ENCODE measurements around the gene AUP1. TPM values are rescaled to one million over a fixed set of nuclear protein-coding genes. Genes with fewer than 3 reads are reported as not detected.

The AUP1 gene
- total and polyA plus RNA-seq, 2 of the 4 experiments (the other 2 are of a cell fraction): 47.5 to 100.0 TPM

DNA sequence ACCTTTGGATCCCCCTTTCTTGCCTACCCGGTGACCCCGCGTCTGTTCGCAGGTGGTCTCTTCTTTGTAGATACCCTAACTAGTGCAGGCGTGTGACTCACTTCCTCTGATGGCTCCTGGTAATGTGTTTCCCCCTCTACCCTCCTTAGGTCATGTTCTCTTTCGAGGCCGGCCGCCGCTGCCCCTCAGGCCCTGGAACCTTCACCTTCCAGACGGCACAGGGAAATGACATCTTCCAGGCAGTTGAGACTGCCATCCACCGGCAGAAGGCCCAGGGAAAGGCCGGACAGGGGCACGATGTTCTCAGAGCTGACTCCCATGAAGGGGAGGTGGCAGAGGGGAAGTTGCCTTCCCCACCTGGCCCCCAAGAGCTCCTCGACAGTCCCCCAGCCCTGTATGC, 26.7 kb upstream of the AUP1 start:
- H3K14ac ChIP-seq (replicated peaks; ENCODE audit: low read depth, low read length): no peak overlapping the region
- no peaks in the 10 kb centered on the region for H3K9me3 ChIP-seq (ENCODE audit: control insufficient read depth, insufficient read depth, low read length)
- H2BK20ac ChIP-seq (ENCODE audit: low read depth, low read length): no peak overlapping the region
- no peaks in the 10 kb centered on the region; the same call in 1 of the 2 replicates for H4K20me1 ChIP-seq (ENCODE audit: insufficient read depth, low read length)
- no peak overlapping the region for H2BK120ac ChIP-seq (ENCODE audit: low read depth, low read length)
- H3K56ac ChIP-seq (ENCODE audit: extremely low read depth, insufficient read depth, low read length): no peak overlapping the region
- no peak overlapping the region for H3K4me3 ChIP-seq (ENCODE audit: insufficient read depth, low read depth, low read length)
- no peak overlapping the region for H4K5ac ChIP-seq (ENCODE audit: low read depth, low read length)
- H3K27ac ChIP-seq (ENCODE audit: insufficient read depth, low read length): no peak overlapping the region
- no peak overlapping the region for H4K91ac ChIP-seq (ENCODE audit: insufficient read depth, low read depth, low read length)
- TF ChIP-seq BHLHE40 (IDR thresholded peaks at IDR 0.05; ENCODE audit: low read depth, low read length) (no peak), CTCF (conservative IDR thresholded peaks at IDR 0.05; ENCODE audit: low read depth, low read length) (no peak), MAZ (IDR thresholded peaks at IDR 0.05; ENCODE audit: borderline replicate concordance, low read depth, low read length) (no peak), RCOR1 (IDR thresholded peaks at IDR 0.05; ENCODE audit: insufficient replicate concordance, low read length) (no peak), MAFK (IDR thresholded peaks at IDR 0.05; ENCODE audit: low read depth, low read length) (no peak), CHD1 (IDR thresholded peaks at IDR 0.05; ENCODE audit: low read depth, low read length) (no peak), MXI1 (IDR thresholded peaks at IDR 0.05; ENCODE audit: borderline replicate concordance, low read depth, low read length) (no peak), USF2 (IDR thresholded peaks at IDR 0.05; ENCODE audit: low read depth, low read length) (no peak), CEBPB (IDR thresholded peaks at IDR 0.05; ENCODE audit: low read depth, low read length) (no peak), RFX5 (IDR thresholded peaks at IDR 0.05; ENCODE audit: low read depth, low read length) (no peak), RAD21 (IDR thresholded peaks at IDR 0.05; ENCODE audit: low read length) (no peak), NFE2L2 (IDR thresholded peaks at IDR 0.05; ENCODE audit: low read depth, low read length) (no peak), FOS (IDR thresholded peaks at IDR 0.05; ENCODE audit: low read depth, low read length) (no peak), SMC3 (IDR thresholded peaks at IDR 0.05; ENCODE audit: low read depth, low read length) (no peak), POLR2A (IDR thresholded peaks at IDR 0.05; ENCODE audit: low read depth, low read length) (no peak)
- TF ChIP-seq, protein P1, sequence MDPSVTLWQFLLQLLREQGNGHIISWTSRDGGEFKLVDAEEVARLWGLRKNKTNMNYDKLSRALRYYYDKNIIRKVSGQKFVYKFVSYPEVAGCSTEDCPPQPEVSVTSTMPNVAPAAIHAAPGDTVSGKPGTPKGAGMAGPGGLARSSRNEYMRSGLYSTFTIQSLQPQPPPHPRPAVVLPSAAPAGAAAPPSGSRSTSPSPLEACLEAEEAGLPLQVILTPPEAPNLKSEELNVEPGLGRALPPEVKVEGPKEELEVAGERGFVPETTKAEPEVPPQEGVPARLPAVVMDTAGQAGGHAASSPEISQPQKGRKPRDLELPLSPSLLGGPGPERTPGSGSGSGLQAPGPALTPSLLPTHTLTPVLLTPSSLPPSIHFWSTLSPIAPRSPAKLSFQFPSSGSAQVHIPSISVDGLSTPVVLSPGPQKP (IDR thresholded peaks at IDR 0.05; ENCODE audit: borderline replicate concordance, low read depth, low read length): no peak
- H3K4ac ChIP-seq (ENCODE audit: low read depth, low read length): no peak overlapping the region
- no peak overlapping the region for H2AK9ac ChIP-seq (replicated peaks; ENCODE audit: low read depth, low read length, poor library complexity)
- in situ Hi-C loops (cut with MboI; ENCODE audit: low sequenced_read_pairs): no loop called here
- no peak overlapping the region for H3K9ac ChIP-seq (ENCODE audit: low read depth, low read length)
- H3K79me1 ChIP-seq (ENCODE audit: low read depth in 1 of 2, low read length in 2 of 2): peaks cover 8 to 53% of the 10 kb centered on the region in 2 experiments
- H3K27me3 ChIP-seq (ENCODE audit: control insufficient read depth, insufficient read depth, low read length): no peaks in the 10 kb centered on the region
- no peak overlapping the region for H4K8ac ChIP-seq (ENCODE audit: low read depth in 2 of 2, low read length in 2 of 2)
- intact Hi-C loops (cut with micrococcal nuclease): no loop called here
- H3K36me3 ChIP-seq (ENCODE audit: control insufficient read depth, insufficient read depth, low read length): peaks cover 18% of the 10 kb centered on the region
- peaks cover 16% of the 10 kb centered on the region for H3K4me1 ChIP-seq (ENCODE audit: control insufficient read depth, insufficient read depth, low read length)
- DNase-seq (no peak), ATAC-seq (ENCODE audit: low read depth) (no peak)
- no peak overlapping the region for H2BK5ac ChIP-seq (ENCODE audit: low read depth, low read length, poor library complexity, severe bottlenecking)
- H3K23ac ChIP-seq (ENCODE audit: low read depth, low read length): no peak overlapping the region
- 90% methylated on average over 4 of the region's 14 CpGs; no CpG with 5 or more reads in 1 of the 2 experiments for WGBS, 2 experiments (ENCODE audit: extremely low coverage in 2 of 2, insufficient read length in 1 of 2)
- dilution Hi-C loops (cut with HindIII; ENCODE audit: low sequenced_read_pairs, unreplicated experiment): no loop called here
- no peak overlapping the region for H2AFZ ChIP-seq (replicated peaks; ENCODE audit: low read length, poor library complexity)
- no peak overlapping the region for H2AK5ac ChIP-seq (ENCODE audit: low read depth, low read length)
- H3K4me2 ChIP-seq (ENCODE audit: low read depth, low read length): peak overlapping the region; percentile 88; the same call in 1 of the 2 replicates
- H2BK15ac ChIP-seq (ENCODE audit: low read depth, low read length): no peak overlapping the region
- BruUV-seq (replicated peaks): no TSS peak
- POLR2A ChIA-PET (ENCODE audit: unreplicated experiment): no interaction called here
- CTCF ChIA-PET: no interaction called here
- H3K9me1 ChIP-seq (ENCODE audit: insufficient read depth, low read length): 0 out of 2 replicates have a peak, but pooled peaks cover 18% of the 10 kb centered on the region
- no peak overlapping the region for H3K18ac ChIP-seq (ENCODE audit: low read depth, low read length)

Data from IMR-90 (cell line).